GM04504 (cell line): Measurements from ENCODE around the gene SLC30A2.

Source experiments
- DNase-seq: peaks from one replicate; pipeline ENCODE4 v3.0.0-alpha.2; 2012; ENCODE audit warnings: low read depth

SLC30A2 gene

GRCh38 chr1:26069941-26070295 lies 24.0 kb upstream of the SLC30A2 start:
- no peak for DNase-seq

GRCh38 chr1:26067432-26067911 lies 21.6 kb upstream of the SLC30A2 start, which contains the start of gene TRIM63:
TSS of gene TRIM63 (minus strand) at chr1:26067630. CDS start at chr1:26067494, 136 bp downstream.
- no peak for DNase-seq

- DNase-seq = no peak
Observed at GRCh38 chr1:26066857-26067256, 20.9 kb upstream of the SLC30A2 start.

- DNase-seq = no peak
Observed at GRCh38 chr1:26066160-26066559, 20.2 kb upstream of the SLC30A2 start.

- DNase-seq = no peak
Observed at GRCh38 chr1:26064553-26064952, 18.6 kb upstream of the SLC30A2 start.

- DNase-seq = no peak
Observed at GRCh38 chr1:26060832-26061574, 15.1 kb upstream of the SLC30A2 start.

- DNase-seq = no peak
Observed at GRCh38 chr1:26059906-26060305, 14.0 kb upstream of the SLC30A2 start.

- DNase-seq = no peak
Observed at GRCh38 chr1:26058052-26058595, 12.2 kb upstream of the SLC30A2 start.

- DNase-seq = no peak
Observed at GRCh38 chr1:26057189-26057588, 11.3 kb upstream of the SLC30A2 start.

GRCh38 chr1:26055041-26055440 lies 9.1 kb upstream of the SLC30A2 start:
- no peak for DNase-seq

GRCh38 chr1:26053718-26054560 lies 8.0 kb upstream of the SLC30A2 start:
- no peak for DNase-seq

- no peak for DNase-seq
Observed at GRCh38 chr1:26050248-26050640, 4.3 kb upstream of the SLC30A2 start.

- no peak for DNase-seq
Observed at GRCh38 chr1:26049531-26050247, 3.8 kb upstream of the SLC30A2 start.

GRCh38 chr1:26047278-26047874 lies 1.5 kb upstream of the SLC30A2 start:
- DNase-seq = no peak

- no peak for DNase-seq
Observed at GRCh38 chr1:26046246-26047095, 553 bp upstream of the SLC30A2 start.

GRCh38 chr1:26044971-26045721 lies 772 bp downstream of the SLC30A2 start:
- no peak for DNase-seq

- DNase-seq = no peak
Observed at GRCh38 chr1:26044414-26044813, 1.5 kb downstream of the SLC30A2 start.

GRCh38 chr1:26043765-26044164 lies 2.2 kb downstream of the SLC30A2 start:
- no peak for DNase-seq

- DNase-seq = no peak
Observed at GRCh38 chr1:26041978-26042377, 3.9 kb downstream of the SLC30A2 start.

- no peak for DNase-seq
Observed at GRCh38 chr1:26041401-26041800, 4.5 kb downstream of the SLC30A2 start.
